Kidney (tissue), 14 donors: ENCODE data around the gene PTN. TPM values are rescaled to one million over a fixed set of nuclear protein-coding genes. Genes with fewer than 3 reads are reported as not detected.
"Not testable (repeated sequence)": the region's sequence is repeated elsewhere in the genome, so short reads cannot be mapped to it uniquely, and the experiment has no call there.

Experiments
- DNase-seq, 5 donors: peaks; one replicate each; pipeline ENCODE4 v3.0.0-alpha.2; 2013 to 2020
- FAIRE-seq: peaks from 2 replicates; lab custom pipeline; 2012; peaks lifted over from hg19 to GRCh38; lab: Jason Lieb, UNC
- H3K27ac ChIP-seq, 2 donors: one replicate each; pipeline ENCODE4 v1.7.0; 2013; ENCODE audit warnings: low read depth in 2 of 2, low read length in 2 of 2, inconsistent platforms in 1 of 2
- H3K27me3 ChIP-seq: one replicate; pipeline ENCODE4 v1.7.1; 2013; ENCODE audit warnings: low read length, inconsistent platforms; ENCODE audit not compliant: control insufficient read depth, insufficient read depth
- H3K36me3 ChIP-seq, 3 donors: one replicate each; pipeline versions ENCODE4 v1.7.0 to v1.7.1; 2013; ENCODE audit warnings: low read length in 3 of 3, control low read depth in 1 of 3, inconsistent platforms in 1 of 3; ENCODE audit not compliant: insufficient read depth in 3 of 3, control insufficient read depth in 2 of 3
- H3K4me1 ChIP-seq, 3 donors: one replicate each; pipeline versions ENCODE4 v1.7.0 to v1.7.1; 2013; ENCODE audit warnings: low read length in 3 of 3, inconsistent platforms in 1 of 3, low read depth in 1 of 3; ENCODE audit not compliant: control insufficient read depth in 2 of 3, insufficient read depth in 2 of 3
- H3K4me3 ChIP-seq, 3 donors: one replicate each; pipeline versions ENCODE4 v1.7.0 to v1.8.1; 2013; ENCODE audit warnings: low read length in 3 of 3, control low read depth in 1 of 3, inconsistent platforms in 1 of 3
- H3K9ac ChIP-seq, 3 donors: one replicate each; pipeline versions ENCODE4 v1.7.0 to v1.7.1; 2013; ENCODE audit warnings: low read length in 3 of 3, control low read depth in 1 of 3, inconsistent platforms in 1 of 3
- H3K9me3 ChIP-seq, 3 donors: one replicate each; pipeline versions ENCODE4 v1.7.0 to v1.7.1; 2013; ENCODE audit warnings: low read length in 3 of 3, control low read depth in 1 of 3, inconsistent platforms in 1 of 3; ENCODE audit not compliant: control insufficient read depth in 2 of 3, insufficient read depth in 1 of 3
- intact Hi-C: fragments of 100-400 bp; cut with DNase I; formaldehyde crosslinking; loops from one replicate; pipeline ENCODE4 v1.11.1; 2022
- polyA plus RNA-seq: library from polyadenylated mRNA; stranded (reverse); fragments of 350-450 nt; fragmentation: Illumina TruSeq; extraction: RNeasy Lipid Tissue Mini Kit (QIAGEN cat#74804); gene quantifications from one replicate; pipeline ENCODE4 v1.2.3, GENCODE V29; 2014; ENCODE audit warnings: low read depth, low replicate concordance; ENCODE audit not compliant: insufficient read depth
- total RNA-seq: library from RNA; stranded (reverse); fragmentation: NEBNext Ultra II Directional; extraction: Animal tissue kit (Norgen Biotek cat#: 25700); gene quantifications from one replicate; pipeline ENCODE4 v1.2.1, GENCODE V29; 2021
- TF ChIP-seq, protein P1 (sequence below): IDR thresholded peaks from 3 replicates; pipeline ENCODE4 v1.5.1; 2012; ENCODE audit warnings: mild to moderate bottlenecking, moderate library complexity, borderline replicate concordance; ENCODE audit not compliant: insufficient read depth; ENCODE audit errors: extremely low read depth
- donor health status: control.
- donor health status: control.
- donor health status: control.
- donor health status: control.
- donor health status: control.
- donor health status: DM: yes; HTN: yes; CAD: no.
- donor health status: Normal renal cell carcinoma (clear cell type).

Gene PTN
- total and polyA plus RNA-seq, 2 donors from 2014 or later = 12.0 to 17.2 TPM

DNA sequence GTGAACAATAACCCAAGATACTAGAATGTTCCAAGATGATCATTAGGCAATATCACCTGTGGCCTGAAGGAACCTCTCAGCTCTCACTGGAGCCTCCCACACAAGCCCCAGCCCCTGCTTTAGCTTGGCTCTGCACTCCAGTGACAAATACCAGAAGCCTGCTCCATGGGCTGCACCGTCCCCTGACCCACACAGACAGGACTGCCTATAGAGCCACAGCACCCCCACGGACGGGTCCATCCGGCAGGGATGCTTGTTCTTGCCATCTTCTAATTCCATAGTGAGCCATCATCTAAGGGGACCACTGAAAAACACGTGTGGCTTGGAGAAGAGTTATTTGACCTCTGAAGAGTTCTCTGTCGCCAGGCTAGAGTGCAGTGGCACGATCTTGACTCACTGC lies 100.9 kb downstream of the PTN start:
- Histone ChIP-seq H3K27ac (no peak overlapping the region), H3K9me3 (no peaks in the 10 kb centered on the region), H3K27me3 (no peaks in the 10 kb centered on the region), H3K9ac (no peak overlapping the region), H3K36me3 (no peaks in the 10 kb centered on the region), H3K4me1 (no peaks in the 10 kb centered on the region), H3K4me3 (no peak overlapping the region)
- intact Hi-C loops = no loop called here
- DNase-seq (no peak), FAIRE-seq (no peak)
- TF ChIP-seq, protein P1, sequence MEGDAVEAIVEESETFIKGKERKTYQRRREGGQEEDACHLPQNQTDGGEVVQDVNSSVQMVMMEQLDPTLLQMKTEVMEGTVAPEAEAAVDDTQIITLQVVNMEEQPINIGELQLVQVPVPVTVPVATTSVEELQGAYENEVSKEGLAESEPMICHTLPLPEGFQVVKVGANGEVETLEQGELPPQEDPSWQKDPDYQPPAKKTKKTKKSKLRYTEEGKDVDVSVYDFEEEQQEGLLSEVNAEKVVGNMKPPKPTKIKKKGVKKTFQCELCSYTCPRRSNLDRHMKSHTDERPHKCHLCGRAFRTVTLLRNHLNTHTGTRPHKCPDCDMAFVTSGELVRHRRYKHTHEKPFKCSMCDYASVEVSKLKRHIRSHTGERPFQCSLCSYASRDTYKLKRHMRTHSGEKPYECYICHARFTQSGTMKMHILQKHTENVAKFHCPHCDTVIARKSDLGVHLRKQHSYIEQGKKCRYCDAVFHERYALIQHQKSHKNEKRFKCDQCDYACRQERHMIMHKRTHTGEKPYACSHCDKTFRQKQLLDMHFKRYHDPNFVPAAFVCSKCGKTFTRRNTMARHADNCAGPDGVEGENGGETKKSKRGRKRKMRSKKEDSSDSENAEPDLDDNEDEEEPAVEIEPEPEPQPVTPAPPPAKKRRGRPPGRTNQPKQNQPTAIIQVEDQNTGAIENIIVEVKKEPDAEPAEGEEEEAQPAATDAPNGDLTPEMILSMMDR = no peak

DNA sequence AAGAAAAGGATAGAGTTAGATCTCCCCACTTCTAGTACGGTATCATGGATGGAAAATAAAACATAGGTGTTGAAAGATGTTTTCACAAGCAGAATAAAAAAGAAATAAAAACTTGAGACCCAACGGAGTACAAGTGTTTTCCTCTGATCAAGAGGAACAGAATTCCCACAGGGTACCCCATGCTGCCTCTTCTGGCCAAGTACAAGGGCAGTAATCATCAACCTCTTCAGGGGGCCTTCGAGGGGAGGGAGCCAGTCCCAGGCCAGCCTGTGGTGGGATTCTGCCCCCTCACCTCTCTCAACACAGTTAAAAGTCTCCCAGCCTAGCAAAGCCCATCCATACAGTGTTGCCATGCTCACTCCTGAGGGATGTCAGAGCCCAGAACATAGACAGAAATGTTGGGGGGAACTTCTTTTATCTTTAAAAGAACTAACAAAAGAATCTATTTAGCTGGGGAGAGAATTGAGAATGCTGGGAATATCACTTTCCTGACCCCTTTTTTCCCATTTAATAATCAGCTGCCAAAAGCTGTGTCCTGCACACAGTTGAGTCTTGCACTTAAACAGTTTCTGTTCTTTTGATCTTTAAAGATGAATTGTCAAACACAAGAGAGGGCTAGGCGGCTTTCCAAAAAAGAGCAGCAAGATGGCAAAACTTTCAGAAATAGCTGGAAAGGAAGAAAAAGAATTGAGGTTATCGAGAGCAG lies 101.7 kb downstream of the PTN start:
- Histone ChIP-seq H3K27ac (no peak overlapping the region), H3K4me1 (no peaks in the 10 kb centered on the region), H3K36me3 (no peaks in the 10 kb centered on the region), H3K27me3 (no peaks in the 10 kb centered on the region), H3K4me3 (no peak overlapping the region), H3K9me3 (no peaks in the 10 kb centered on the region), H3K9ac (no peak overlapping the region)
- FAIRE-seq = no peak
- TF ChIP-seq, protein P1 = no peak
- intact Hi-C loops = no loop called here
- no peak for DNase-seq

DNA sequence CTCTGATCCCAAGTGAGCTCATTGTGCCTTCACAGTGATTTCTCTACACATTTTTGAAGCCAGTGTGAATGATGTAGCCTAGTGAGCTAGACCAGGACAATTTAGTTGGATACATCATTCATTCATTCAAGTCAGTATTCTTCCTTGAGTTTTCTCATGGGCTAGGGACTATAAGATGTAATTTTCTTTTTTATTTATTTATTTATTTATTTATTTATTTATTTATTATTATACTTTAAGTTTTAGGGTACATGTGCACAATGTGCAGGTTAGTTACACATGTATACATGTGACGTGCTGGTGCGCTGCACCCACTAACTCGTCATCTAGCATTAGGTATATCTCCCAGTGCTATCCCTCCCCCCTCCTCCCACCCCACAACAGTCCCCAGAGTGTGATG lies 104.3 kb downstream of the PTN start:
- H3K9ac ChIP-seq, H3K9me3 ChIP-seq, intact Hi-C loops, H3K36me3 ChIP-seq, FAIRE-seq, H3K4me3 ChIP-seq, H3K27me3 ChIP-seq, H3K4me1 ChIP-seq, H3K27ac ChIP-seq, DNase-seq: not testable (repeated sequence)

DNA sequence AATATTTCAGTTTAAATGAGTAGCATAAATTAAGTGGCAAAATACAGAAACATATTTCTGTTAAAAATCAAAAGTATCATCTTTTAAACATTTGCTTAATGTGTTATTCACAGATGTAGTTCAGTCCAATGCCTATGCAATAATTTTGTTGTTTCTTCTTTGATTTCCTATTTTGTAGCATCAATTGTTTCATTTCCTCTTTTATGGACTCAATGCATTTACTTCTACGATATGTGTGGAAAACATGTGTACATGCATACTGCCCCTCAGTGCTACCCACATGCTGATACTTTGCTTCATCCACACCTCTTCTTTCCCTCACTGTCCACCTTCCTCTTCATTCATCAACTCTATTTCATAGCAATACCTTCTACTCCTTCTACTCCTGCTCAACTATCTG lies 108.1 kb downstream of the PTN start:
- Histone ChIP-seq H3K9me3 (no peaks in the 10 kb centered on the region), H3K36me3 (no peaks in the 10 kb centered on the region), H3K27ac (no peak overlapping the region), H3K9ac (no peak overlapping the region), H3K4me1 (no peaks in the 10 kb centered on the region), H3K4me3 (no peak overlapping the region), H3K27me3 (no peaks in the 10 kb centered on the region)
- TF ChIP-seq, protein P1 = no peak
- DNase-seq (no peak), FAIRE-seq (no peak)
- intact Hi-C loops = no loop called here
